ENCODE results near the gene CDK18.
A peak's percentile ranks its signal among the peaks of the same experiment; 100 is the strongest.

The CDK18 gene

DNA sequence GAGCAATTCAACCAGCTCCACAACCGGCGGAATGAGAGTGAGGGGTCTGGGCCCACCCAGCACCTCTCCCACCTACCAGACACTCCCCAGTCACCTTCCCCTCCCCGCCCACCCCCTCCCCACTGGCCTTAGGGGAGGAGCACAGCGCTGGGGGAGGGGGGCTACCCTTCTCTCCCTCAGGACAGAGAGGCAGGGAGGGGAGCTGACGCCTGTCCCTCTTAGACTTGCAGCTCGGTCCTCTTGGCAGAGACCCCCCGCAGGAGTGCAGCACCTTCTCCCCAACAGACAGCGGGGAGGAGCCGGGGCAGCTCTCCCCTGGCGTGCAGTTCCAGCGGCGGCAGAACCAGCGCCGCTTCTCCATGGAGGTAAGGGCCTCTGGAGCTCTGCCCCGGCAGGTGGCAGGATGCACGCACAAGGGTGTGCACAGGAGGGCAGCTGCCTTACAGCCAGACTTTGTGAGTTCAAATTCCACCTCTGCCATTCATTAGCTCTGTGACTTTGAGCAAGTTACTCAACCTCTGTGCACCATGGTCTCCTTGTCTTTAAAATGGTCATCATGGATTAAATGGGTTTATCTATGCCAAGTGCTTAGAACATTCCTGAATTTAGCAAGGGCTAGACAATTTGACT lies 18.9 kb downstream of the CDK18 start:
- no peak for DNase-seq (ENCODE audit: low read depth)

DNA sequence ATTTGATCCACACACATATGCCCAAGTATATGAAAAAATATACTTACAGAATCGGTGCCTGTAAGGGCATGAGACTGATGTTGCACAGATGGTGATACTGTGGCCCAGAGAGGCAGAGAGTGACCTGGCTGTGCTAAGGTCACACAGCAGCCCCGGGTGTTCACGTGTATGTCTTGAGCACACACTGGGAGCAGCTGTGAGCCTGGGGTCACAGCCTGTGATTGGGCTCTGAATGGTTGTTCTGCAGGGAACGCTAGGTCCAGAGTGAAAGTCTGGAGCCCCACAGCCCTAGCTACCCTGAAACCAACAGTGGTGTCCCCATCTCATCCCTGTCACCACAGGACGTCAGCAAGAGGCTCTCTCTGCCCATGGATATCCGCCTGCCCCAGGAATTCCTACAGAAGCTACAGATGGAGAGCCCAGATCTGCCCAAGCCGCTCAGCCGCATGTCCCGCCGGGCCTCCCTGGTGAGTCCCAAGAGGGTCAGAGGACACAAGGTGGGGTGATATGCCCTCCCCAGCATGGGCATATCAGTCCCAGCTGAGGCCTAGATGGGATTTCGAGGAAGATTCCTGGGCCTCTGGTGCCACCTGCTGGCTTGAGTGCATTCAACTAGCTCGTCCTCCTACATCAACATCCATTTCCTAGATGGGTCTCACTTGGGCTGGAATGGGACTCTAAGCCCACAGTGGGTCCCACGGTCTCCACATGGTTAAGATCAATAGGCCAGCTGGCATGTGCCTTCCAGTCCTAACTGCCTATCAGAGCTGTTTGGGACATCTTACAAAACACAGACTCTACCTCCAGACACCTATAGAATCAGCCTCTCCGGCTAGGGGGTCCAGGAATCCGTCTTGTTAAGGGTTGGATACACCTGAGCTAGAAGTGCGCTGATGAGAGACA lies 19.7 kb downstream of the CDK18 start:
- DNase-seq (ENCODE audit: low read depth), result peak; percentile 59

DNA sequence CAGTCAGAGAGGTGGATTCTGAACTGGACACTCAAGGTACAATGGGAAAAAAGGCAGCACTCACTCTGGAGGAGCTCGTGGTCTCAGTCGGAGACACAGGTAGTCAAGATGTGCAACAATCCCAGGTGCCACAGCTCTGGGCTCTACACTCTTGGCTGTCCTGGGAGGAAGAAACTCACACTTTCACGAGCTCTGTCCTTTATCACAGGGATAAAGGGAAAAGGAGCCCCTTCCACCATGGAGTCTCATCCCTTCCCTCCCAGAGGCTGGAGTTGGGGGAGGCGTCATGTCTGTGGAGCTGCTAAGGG lies 20.3 kb downstream of the CDK18 start:
- DNase-seq (ENCODE audit: low read depth), result no peak

DNA sequence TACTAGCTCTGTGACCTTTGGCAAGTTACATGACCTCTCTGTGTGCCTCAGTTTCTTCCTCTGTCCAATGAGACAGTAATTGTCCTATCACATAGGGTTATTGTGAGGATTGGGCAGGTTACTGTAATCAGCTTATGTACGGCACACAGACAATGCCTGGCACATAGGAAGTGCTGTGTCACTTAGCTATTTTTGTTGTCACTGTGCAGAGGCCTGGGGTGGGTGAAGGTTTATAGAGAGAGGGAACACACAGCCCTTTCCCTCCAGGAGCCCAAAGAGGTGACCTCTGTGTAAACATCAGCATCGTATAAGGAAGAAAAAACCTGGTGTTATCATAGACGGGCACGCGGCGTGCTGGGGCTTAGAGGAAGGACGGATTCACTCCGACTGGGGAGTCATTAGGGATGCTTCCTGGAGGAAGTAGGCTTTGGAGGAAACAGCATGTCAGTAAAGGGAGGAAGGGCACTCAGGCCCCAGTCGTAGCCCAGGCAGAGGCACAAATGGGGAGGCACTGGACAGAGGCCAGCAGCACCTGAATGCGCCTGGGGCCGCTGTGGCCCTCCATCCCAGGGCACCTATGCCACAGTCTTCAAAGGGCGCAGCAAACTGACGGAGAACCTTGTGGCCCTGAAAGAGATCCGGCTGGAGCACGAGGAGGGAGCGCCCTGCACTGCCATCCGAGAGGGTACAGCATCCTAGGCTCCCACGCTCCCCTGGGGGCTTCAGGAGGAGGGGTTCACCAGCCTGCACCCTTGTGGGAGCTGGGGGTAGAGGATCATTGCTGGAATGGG lies 21.2 kb downstream of the CDK18 start:
- no peak for DNase-seq (ENCODE audit: low read depth)

DNA sequence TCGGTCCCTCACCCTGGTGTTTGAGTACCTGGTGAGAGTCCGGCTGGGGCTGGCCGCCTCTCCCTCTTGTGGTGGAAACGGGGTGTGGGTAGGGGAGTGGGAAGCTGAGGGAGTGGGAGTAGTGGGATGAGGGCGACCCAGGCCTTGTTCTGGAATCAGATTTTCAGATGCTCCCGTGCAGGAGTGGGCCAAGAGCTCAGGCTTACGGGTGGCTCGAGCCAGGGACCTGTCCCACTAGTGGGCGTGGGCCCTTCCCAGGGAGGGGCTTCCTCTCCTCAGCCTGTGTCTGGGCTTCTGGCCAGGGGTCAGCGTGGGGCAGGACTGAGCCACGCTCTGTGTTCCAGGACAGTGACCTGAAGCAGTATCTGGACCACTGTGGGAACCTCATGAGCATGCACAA lies 22.0 kb downstream of the CDK18 start:
- DNase-seq (ENCODE audit: low read depth), result no peak

DNA sequence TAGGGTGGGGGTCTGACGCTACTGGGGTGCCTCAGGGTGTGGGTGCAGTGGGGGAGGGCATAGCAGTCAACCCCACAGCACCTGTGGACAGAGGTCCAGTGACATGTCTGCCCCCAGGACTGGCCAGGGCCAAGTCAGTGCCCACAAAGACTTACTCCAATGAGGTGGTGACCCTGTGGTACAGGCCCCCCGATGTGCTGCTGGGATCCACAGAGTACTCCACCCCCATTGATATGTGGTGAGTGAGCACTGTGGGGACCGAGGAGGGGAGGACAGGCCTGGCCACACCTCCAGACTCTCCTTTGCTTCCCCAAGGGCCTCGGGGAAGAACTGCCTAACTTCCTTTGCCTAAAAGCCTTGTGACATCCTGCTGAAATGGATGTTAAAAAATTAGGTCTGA lies 23.5 kb downstream of the CDK18 start:
- no peak for DNase-seq (ENCODE audit: low read depth)

DNA sequence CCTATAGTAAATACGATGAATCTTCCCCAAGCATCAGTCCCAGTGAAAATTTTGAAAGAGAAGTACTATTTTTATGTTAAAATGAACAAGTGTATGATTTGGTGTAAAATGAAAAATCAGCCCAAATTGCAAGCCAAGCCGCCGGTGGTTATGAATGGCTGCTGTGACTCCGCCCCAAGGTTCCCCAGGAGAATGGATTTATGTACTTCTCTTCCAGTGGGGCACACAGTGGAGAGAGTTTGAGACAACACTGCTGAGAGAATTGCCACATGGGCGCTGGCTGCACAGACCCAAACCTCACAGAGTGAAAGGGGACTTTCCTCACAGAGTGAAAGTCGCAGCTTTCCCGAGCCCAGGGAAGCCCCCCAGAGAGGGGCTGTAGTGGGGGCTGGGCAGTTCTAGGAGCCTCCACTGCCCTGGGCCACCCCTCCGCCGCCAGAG lies 24.0 kb downstream of the CDK18 start:
- DNase-seq (ENCODE audit: low read depth), result no peak

DNA sequence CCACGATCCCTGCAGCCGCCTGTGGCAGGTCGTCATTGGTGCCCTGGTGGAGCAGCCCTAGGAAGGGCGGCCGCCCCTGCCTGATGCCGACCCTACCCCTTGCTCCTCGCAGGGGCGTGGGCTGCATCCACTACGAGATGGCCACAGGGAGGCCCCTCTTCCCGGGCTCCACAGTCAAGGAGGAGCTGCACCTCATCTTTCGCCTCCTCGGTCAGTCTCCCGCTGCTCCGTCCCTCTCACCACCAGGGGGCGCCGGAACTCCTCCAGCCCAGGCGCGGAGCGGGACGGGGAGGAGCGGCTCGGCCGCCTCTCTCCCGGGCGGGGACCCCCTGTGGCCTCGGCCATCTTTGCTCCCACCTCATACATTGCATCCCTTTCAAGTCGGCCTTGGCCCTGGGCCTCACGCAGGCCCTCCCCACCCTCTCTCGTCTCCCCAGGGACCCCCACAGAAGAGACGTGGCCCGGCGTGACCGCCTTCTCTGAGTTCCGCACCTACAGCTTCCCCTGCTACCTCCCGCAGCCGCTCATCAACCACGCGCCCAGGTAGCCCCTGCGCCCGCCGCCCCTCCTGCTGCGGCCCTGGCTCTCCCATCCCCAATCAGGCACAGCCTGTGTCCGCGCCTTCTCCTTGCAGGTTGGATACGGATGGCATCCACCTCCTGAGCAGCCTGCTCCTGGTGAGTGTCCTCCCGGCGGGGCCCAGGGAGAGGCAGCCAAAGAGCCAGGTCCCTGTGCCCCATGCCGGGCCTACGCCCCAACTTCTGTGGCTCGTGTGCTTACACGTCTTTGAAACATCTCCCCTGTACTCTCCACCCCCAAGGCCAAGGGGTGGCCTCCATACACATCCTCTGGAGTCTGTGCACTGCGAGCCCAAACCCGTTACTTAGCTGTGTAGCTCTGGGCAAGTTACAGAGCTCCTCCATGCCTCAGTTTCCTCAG lies 24.7 kb downstream of the CDK18 start:
- DNase-seq (ENCODE audit: low read depth), result peak; percentile 70

DNA sequence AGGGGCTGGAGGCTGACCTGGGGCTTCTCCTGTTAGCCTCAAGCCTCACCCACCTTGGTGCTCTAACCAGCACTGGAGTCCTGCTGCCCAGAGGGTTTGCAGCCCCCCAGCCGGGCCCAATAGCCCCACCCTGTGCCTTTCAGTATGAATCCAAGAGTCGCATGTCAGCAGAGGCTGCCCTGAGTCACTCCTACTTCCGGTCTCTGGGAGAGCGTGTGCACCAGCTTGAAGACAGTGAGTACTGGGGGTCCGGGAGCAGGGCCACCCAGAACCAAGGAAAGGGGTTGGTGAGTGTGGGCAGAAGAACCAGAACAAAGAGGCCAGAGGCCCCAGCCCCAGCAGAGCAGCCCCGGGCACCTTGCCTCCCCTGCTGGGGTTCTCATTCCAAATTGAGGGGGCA lies 25.6 kb downstream of the CDK18 start:
- DNase-seq (ENCODE audit: low read depth), result no peak

DNA sequence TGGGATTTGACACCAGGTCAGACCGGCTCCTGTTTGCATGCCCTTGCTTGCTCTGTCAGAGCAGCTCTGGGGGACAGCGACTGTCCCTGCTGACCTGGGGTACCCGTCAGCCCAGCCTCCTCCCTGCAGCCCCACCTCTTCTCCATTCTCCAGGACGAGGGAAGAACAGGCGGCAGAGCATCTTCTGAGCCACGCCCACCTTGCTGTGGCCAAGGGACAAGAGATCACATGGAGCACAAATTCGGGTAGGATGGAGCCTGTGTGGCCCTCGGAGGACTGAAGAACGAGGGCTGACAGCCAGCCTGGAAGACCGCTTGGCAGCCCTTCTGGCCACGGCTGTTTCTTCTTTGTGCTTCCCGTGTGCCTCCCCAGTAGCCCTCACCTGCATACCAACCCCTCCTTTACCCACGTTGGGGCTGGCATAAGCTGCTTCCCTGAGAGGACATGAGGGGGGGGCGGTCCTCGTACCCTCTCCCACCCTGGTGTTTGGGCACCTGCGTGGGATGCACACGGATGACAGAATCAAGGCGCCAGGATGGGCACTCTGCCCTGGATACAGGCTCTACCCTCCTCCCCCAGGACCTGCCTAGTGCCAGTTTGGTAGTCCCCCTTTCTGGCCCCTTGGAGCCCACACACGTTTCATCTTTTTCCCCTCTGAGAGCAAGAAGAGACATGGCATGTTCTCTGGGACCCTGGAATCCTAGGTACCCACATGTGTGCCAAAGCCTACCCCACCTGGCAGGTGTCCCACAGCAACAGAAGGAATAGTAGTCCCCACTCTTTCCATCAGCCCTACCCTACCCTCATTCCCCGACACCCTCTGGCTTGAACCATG lies 26.9 kb downstream of the CDK18 start:
- DNase-seq (ENCODE audit: low read depth), result no peak

DNA sequence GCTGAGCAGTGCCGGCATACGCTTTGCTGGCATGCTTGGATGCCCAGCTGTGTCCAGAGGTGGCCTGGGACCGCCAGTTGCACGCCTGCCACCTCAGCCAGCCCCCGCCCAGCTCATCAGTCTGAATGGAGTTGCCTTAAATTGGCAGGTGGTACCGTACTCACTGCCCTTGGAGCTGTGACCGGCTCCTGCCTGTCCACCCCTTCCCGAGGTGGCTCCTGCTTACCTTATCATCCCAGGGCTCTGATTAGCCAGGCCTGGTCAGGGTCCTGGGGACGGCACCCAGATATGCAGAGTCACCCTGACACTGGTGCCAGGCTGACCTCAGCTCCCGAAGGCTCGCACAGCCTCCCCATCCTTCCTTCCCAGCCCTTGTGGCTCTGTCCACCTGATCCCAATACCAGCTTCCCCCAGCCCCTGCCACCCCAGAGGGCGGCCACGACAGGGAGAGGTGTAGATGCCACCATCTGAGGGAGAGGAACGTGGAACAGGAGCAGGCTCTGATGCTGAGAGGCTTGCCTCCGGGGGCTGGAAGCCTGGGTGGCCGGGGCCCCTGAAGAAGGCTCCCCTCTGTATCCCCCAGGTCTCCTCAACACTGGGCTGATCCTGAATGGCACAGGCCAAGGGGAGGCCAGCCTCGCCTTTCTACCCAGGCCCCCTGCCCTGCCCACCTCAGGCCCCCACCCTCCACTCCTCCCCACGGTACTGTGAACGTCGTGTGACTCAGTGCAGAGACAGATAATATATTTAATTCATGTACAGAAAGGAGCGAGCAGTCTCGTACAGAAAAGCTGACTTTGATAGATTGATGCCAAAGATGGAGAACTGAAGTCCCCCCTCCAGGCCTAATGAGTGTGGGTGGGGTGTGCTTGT lies 27.8 kb downstream of the CDK18 start:
- no peak for DNase-seq (ENCODE audit: low read depth)

DNA sequence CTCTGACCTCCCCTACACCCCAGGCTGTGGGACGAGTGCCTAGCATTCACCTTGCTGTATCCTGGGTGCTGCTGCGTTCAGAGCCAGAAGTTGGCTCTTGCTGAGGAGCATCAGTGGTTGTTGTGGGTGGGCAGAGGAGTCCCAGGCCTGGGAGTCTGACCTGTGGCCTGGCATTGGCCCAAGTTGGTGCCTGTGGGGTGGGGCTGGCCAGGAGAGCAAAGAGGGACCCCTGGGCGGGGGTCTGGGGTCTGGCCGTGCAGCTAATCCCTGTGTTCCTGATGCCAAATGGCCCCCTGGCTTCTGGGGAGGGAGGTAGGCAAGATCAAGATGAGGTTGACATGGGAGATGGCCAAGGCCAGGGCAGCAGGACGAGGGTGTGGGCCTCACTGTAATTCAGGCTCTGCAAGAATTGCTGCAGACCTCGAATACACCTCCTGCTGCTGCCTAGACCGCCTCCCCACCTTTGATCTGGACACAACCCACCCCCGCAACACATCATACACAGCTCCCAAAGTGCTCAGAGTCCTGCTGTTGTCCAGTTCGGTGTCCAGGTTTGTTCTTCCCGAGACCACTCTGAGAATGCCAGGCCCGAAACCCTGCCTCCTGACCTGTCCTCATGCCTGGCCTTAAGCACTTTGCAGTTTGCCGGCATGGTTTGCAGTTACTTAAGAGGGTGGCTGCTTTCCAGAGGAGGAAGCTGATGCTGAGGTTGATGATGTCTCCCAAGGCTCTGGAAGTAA lies 28.7 kb downstream of the CDK18 start:
- no peak for DNase-seq (ENCODE audit: low read depth)

DNA sequence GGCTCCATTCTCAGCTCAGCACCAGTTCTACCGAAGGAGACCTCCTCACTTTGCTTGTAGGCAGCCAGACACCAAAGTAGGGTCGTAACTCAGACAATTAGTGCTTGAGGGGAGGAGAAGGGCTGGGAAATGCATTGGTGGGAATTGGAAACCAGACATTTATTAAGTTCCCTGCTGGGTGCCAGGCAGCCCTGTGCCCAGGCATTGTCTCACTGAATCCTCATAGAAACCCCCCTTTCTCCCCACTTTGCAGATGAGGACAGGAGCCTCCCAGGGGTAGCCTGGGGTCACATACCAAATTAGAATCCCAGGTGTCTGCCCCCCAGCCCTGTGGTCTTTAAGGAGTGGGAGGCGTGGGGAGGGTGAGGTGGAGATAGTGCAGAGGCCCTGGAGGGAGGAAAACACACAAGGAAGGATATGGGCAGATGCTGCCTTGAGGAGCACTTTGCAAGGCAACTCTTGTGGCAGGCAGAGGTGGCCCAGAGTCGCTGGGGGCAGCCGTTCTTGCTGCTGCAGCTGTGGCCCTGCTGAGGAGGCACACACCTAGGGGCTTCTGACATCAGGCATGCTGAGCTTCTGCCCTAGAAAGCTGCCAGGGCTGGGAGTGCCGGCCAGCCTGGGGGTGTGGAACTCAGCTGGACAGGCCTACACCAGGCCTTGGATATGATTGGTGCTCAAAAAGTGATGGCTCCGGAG lies 29.4 kb downstream of the CDK18 start:
- no peak for DNase-seq (ENCODE audit: low read depth)

DNA sequence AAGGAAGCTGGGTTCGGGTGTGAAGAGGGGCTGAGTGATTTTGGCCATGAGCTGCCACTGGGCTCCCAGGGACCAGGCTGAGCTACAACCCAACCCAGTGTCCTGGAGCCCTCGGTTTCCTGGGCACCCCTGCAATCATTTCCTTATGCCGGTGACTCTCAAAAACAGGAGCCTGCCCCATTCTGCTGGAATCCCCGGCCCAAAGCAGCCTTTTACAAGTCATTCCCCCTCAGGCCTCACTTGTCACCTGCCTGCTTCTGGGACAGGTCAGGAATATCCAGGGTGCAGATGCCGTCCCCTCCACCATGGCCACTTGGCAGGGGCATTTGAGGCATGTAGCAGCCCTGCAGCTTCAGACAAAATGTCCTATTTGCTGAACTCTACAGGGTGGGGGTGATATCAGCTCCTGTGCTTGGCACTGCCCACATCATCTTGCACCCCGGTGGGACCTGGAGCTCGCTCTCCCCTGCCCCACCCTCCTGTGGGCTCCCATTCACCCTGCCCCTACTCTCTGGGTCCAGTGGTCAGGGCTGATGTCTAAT lies 30.0 kb downstream of the CDK18 start:
- no peak for DNase-seq (ENCODE audit: low read depth)

DNA sequence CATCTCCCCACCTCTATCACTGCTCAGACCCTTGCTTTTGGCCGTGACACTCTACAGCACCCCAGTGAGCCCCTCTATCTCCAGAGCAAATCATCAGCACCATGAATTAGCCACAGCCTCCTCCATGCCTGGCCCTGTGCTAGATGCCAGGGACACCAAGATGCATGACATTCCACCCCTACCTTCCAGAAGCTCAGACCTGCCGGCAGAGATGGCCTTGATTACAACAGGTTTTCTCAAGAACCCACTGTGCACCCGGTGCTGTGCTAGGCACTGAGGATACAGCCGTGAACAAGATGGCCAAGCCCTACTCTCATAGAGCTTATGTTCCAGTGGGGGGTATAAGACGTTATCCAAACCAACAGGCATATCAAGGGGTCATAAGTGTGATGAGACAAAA lies 30.6 kb downstream of the CDK18 start:
- no peak for DNase-seq (ENCODE audit: low read depth)

DNA sequence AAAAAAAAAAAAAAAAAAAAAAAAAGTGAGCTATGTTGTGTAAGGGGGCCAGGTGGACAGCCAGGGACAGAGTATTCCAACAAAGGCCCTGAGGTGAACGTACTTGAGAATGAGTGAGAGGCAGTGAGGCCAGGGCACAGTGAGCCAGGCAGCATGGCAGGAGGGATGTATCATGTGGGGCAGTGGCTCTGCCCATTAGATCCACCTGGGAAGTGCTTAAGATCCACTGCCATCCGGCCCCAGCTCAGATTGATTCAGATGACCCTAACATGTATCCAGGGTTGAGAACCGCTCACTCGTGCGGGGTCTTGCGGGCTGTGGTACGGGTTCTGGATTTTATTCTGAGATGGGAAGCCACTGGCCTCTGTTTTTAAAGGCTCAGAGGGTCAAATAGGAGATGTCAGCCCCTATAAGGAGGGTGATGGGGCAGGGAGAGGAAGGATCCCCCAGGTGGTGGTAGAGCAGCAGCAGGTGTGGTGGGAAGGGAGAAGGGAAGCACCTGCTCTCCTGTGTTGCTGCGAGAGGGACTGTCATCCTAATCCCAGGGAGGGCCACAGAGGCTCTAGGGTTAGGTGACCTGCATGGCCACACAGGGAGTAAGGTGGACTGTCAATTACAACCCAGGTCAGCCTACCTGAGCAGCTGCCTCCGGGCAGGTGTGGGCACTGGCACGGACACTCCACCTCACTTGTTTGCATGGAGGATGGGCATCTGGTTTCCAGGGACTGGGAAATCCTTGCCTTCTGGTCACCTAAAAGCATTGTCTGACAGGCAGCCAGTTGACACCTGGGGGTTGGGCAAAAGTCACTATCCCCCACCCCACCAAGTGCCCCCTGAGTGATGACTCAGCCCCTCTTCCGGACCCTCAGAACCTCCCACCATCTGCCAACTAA lies 31.6 kb downstream of the CDK18 start:
- no peak for DNase-seq (ENCODE audit: low read depth)

DNA sequence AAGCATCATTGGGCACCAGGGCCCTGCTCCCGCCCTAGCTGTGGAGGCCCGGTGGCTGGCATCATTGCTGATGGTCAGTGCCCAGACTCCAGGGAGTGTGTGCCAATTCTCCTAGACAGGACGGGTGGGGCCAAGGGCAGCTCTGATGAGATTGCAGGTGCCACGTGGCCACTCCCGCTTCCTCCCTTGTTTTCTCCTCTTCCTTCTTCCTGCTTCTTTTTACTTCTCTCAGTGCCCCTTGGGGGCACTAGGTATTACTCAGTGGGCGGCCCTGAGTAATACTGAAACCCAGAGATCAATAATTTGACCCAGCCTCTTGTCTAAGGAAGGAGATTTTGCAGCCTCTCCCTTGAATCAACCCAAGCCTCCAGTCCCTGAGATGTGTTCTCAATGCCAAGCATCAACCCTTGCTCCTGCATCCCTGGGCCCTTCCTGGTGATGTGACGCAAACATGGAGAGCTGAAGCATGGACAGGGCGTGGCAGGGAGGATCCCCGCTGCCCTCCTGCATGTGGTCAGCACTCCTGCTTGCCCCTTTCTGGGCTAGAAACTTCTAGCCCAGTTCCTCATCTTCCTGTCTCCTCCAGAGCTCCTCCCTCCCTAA lies 32.4 kb downstream of the CDK18 start:
- DNase-seq (ENCODE audit: low read depth), result no peak

Data from T follicular helper cell (primary cell).